NCI-H1092 treated with DMSO at 0.1 percent for 48 hours (cell line): ENCODE results near the gene SALL4.
"Not testable (repeated sequence)": the region's sequence is repeated elsewhere in the genome, so short reads cannot be mapped to it uniquely, and the experiment has no call there.

Source experiments
- DNase-seq: peaks from one replicate; lab custom pipeline; 2025; lab: John Stamatoyannopoulos, UW

SALL4 gene

DNA sequence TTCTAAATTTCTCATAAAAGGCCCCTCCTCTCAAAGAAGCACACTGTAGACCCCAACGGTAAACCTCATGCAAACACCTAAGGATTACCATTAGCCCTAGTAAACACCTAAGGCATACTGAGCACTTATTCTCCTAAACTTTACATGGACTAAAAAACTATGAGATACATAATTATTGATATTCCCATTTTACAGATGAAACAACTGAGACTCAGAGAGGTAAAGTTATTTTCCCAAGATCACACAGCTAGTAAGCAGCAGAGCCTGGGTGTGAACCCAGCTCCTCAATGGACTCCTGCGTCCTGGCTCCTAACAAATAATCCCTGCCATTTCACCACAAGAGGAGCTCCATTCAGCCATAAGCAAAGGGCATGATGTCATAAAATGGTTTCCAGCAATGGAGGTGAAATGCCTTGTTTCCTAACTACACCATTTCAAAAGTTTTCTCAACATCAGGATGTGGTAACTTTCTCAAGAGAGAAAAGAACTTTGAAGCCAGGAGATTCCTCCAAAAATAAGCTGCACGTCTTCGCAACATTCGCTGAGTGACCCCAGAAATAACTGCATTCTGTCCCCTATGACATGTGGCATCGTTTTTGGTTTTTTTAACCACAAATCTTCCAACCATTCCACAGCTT is 38.2 kb downstream of the SALL4 start:
- DNase-seq: no peak

DNA sequence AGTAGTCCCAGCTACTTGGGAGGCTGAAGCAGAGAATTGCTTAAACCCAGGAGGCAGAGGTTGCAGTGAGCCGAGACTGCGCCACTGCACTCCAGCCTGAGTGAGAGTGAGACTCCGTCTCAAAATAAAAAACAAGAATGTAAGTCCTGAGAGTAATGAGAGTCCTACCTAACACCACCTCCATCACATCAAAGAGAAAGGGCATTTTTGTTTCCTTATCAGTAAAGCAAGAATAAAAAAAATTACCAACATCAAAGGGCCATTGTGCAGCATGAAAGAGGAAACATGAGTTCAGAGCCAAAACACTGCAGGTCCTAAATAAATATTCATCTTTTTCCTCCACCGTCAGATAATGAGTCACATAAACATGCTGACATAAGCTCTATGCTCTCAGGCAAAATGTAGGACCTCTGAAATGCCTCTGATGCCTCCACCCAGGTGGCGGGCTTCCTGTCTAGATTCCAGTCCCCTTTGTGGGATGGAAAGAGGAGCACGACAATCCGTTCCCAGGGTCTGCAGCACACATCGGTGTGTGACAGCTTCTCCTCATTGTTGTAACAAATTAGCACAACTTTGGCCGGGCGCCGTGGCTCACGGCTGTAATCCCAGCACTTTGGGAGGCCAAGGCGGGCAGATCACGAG is 41.3 kb downstream of the SALL4 start:
- DNase-seq: no peak

DNA sequence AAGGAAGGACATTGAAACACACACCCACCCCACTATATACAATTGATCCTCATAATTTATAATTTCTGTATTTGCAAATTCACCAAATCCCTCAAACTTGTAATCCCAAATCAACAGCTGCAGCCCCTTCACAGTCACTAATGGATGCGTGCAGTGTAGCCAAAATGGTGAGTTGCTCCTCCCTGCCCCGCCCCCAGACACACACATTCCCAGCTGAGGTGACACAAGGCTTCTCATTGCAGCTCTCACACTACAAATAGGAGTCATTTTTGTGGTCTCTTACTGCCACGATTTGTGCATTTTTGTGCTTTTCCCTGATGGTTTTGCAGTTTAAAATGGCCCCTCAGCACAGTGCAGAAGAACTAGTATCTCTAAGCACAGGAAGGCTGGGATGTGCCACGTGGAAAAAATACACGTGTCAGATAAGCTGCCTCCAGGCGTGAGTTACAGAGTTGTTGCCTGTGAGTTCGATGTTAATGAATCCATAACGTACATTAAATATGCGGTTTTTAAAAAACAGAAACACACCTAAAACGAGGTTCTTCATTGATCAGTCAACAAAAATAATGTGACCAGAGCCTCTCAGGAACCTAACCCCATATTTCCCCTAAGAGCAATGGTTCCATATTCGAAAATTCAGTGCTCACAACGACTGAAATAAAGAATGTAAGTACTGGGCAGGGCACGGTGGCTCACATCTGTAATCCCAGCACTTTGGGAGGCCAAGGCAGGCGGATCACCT is 42.4 kb downstream of the SALL4 start:
- no peak for DNase-seq

DNA sequence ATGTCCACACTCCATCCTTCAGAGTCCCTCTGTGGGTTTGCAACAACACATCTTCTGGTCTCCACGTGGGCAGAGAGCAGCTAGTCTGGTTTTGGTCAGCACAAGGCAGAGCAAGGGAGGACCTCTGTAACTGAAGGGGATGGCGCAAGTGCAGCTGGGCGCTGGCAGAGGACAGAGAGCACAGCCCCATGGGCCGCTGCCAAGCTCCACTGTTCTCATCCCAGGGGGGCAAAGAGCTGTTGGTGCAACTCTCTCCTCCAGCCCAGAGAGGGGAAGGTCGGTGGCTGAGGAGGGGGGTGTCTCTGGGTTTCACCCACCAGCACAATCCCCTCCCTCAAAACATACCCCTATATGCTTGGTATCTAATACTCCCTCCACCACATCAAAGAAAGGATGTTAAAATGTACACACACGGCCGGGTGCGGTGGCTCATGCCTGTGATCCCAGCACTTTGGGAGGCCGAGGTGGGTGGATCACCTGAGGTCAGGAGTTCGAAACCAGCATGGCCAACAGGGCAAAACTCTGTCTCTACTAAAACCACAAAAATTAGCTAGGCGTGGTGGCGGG is 43.3 kb downstream of the SALL4 start:
- DNase-seq: no peak

DNA sequence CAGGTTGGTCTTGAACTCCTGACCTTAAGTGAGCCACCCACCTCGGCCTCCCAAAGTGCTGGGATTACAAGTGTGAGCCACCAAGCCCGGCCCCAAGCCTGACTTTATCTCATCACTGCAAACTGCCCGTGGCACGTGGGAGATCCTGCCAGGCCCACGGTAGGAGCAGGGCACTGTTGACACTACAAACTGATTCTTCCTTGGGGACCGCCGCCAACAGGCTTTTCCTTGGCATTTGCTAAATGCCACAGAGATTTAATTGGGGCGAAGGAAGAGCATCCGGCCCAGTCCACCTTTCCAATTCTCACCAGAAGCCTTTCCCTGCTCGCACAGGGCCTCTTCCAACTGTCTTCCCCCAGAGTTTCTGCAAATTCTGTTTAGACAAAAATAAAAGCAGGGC is 45.1 kb downstream of the SALL4 start:
- no peak for DNase-seq

- no peak for DNase-seq
Observed at GRCh38 chr20:51756653-51757052, 45.7 kb downstream of the SALL4 start.

DNA sequence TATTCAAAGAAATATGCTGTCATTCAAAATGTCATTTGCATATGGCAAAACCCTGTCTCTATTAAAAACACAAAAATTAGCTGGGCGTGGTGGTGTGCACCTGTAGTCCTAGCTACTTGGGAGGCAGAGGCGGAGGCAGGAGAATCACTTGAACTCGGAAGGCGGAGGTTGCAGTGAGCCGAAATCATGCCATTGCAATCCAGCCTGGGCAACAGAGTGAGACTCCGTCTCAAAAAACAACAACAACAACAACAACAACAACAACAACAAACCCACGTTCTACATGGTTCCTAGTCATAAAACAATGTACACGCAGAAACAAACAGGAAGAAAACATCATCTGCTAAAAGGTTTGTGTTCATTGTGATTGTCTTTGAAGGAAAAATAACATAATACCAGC is 49.1 kb downstream of the SALL4 start:
- DNase-seq: not testable (repeated sequence)

DNA sequence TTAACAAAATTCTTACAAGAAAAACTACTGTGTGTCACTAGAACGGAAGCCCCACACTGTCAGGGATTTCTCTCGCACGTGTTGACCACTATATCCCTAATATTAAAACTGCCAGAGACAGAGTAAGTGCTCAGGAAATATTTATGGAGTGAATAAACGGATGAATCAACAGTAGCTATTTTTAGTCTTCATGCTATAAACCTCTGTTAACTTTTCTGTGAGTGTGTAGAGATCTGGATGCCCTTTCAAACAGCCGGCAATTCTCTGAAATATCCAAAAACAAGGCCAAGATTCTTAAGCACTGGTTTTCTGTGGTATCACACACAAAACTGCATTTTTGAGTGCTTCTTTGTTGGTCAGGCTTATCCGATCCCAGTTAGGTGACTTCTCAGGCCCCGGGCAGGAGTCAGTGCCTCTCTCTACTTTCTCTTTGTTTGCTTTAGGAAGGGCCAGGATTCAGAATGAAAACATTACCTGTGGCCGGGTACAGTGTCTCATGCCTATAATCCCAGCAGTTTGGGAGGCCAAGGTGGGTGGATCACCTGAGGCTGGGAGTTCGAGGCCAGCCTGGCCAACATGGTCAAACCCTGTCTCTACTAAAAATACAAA is 49.9 kb downstream of the SALL4 start:
- no peak for DNase-seq

DNA sequence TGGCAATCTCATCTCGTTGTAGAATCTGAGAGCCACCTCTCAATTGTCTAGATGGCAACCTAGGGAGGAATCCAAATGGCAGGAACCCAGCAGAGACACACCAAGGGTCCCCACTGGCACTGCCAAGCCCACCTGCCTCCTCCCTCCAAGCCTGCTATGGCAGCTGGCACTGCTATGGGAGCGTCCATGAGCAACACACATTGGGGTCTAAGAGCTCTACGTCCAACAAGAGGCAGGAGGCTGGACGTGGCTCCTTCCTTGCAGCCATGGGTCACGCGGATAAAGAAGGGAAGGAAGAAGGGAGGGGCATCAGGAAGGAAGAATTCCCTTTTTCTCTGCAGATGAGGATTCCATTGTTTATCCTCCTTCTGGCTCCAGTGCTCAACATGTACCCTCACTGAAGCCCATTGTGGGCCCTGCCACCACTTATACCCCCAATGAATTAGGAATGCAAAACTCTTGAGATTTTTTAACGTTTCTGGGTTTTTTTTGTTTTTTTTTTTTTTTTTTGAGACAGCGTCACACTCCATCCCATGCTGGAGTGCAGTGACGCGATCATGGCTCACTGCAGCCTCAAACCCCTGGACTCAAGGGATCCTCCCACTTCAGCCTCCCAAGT is 51.4 kb downstream of the SALL4 start:
- no peak for DNase-seq

- no peak for DNase-seq
Observed at GRCh38 chr20:51750037-51750769, 52.1 kb downstream of the SALL4 start.

DNA sequence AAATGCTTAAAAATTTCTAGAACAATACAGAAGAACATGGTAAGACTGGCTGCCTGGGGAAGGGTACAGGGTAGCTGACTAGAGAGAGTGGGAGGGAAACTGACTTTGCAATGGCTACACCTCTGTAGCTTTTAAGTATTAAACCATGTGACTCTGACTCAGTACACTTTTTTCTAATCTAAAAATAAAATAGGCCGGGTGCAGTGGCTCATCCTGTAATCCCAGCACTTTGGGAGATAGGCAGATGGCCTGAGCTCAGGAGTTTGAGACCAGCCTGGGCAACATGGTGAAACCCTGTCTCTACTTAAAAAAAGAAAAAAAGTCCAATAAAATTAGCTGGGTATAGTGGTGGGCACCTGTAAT is 52.7 kb downstream of the SALL4 start:
- DNase-seq: no peak

GRCh38 chr20:51747182-51747911 is 55.0 kb downstream of the SALL4 start:
- DNase-seq: no peak

DNA sequence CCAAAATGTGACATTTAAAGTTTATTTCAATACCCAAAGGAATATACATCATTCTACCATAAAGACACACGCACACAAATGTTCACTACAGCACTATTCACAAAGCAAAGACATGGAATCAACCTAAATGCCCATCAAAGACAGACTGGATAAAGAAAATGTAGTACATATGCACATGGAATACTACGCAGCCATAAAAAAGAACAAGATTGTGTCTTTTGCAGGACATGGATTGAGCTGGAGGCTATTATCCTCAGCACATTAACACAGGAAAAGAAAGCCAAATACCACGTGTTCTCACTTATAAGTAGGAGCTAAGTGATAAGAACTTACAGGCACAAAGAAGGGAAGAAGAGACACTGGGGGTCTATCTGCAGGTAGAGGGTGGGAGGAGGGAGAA is 56.5 kb downstream of the SALL4 start:
- DNase-seq: no peak

- no peak for DNase-seq
Observed at GRCh38 chr20:51740838-51741237, 61.5 kb downstream of the SALL4 start.

- not testable (repeated sequence) for DNase-seq
Observed at GRCh38 chr20:51740308-51740707, 62.0 kb downstream of the SALL4 start.

GRCh38 chr20:51739722-51740249 is 62.5 kb downstream of the SALL4 start:
- no peak for DNase-seq

DNA sequence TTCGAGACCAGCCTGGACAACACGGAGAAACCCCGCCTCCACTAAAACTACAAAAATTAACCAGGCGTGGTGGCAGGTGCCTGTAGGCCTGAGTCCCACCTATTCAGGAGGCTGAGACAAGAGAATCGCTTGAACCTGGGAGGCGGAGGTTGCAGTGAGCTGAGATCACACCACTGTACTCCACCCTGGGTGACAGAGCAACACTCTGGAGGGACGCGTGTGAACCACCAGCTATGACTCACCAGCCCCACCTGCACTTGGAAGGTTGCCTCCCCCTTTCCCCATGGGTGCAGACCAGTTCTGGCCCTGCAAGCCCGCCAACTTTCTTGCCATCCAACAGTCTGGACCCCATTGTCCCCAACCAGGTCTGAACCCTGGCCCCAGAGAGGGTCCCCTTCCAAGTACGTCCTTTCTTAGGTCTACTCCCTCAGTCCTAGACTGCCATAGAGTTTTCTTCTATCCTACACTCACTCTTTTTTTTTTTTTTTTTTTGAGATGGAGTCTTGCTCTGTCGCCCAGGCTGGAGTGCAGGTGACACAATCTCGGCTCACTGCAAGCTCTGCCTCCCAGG is 63.4 kb downstream of the SALL4 start:
- DNase-seq: no peak

DNA sequence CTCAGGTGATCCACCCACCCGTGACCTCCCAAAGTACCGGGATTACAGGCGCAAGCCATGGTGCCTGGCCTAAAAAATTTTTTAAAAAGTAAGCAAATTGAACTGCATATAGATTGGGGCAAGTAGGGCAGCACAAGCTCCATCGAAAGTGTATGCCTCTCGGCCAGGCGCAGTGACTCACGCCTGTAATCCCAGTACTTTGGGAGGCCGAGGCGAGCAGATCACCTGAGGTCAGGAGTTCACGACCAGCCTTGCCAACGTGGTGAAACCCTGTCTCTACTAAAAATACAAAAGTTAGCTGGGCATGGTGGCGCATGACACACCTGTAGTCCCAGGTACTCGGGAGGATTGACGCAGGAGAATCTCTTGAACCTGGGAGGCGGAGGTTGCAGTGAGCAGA is 64.1 kb downstream of the SALL4 start:
- DNase-seq: not testable (repeated sequence)

DNA sequence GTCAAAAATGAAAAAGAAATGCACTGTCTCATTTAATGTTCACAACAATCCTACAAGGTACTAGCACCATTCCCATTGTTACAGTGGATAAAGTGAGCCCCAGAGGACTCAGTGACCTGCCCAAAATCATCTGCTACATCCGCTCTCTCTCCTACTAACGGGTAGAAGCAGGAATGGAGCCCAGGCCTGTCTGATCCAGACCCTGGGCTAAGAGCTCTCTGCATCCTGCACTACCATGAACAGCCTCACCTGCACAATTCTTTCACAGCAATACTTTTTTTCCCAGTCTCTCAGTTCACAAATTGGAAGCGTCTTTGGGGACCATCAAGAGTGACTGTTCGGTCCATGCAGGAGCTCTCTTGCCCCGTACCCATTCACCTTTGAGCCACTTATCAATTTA is 65.4 kb downstream of the SALL4 start:
- no peak for DNase-seq
